Duodenal mucosa (tissue), 2 donors: ENCODE results near the gene EPGN.

Source experiments
- H3K27ac ChIP-seq: one replicate; pipeline ENCODE4 v1.7.0; 2013; ENCODE audit warnings: low read depth, low read length
- H3K27me3 ChIP-seq, 2 donors: one replicate each; pipeline ENCODE4 v1.7.0; 2013; ENCODE audit warnings: low read length in 2 of 2, control low read depth in 1 of 2; ENCODE audit not compliant: insufficient read depth in 2 of 2, control insufficient read depth in 1 of 2
- H3K36me3 ChIP-seq, 2 donors: one replicate each; pipeline ENCODE4 v1.7.0; 2013; ENCODE audit warnings: low read length in 2 of 2, control low read depth in 1 of 2; ENCODE audit not compliant: insufficient read depth in 2 of 2, control insufficient read depth in 1 of 2
- H3K4me1 ChIP-seq, 2 donors: one replicate each; pipeline ENCODE4 v1.7.0; 2013; ENCODE audit warnings: low read length in 2 of 2, control low read depth in 1 of 2; ENCODE audit not compliant: insufficient read depth in 2 of 2, control insufficient read depth in 1 of 2
- H3K4me3 ChIP-seq, 2 donors: one replicate each; pipeline ENCODE4 v1.7.0; 2013; ENCODE audit warnings: low read length in 2 of 2, low read depth in 1 of 2
- H3K9ac ChIP-seq, 2 donors: one replicate each; pipeline ENCODE4 v1.7.0; 2013; ENCODE audit warnings: low read length in 2 of 2, low read depth in 1 of 2
- H3K9me3 ChIP-seq, 2 donors: one replicate each; pipeline ENCODE4 v1.7.0; 2013; ENCODE audit warnings: low read length in 2 of 2, control low read depth in 1 of 2; ENCODE audit not compliant: control insufficient read depth in 1 of 2

The EPGN gene

DNA sequence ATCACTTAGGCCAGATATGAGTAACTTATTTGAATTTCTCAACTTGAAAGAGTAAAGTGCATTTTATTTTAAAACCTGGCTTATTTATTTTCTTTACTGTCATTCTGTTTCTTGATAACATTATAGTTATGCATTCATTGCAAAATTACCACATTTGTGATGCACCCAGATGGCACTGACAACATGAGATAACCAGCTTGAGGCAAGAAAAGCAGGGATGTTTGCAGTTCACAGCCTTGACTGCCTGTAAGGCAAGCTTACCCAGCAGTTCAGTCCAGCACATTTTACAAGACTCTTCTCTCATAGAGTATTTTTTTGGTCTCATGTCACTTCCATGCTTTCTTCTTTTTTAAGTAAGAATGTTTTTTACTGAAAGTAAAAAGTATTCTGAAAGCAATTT, 25.3 kb upstream of the EPGN start:
- H3K9ac ChIP-seq = no peak overlapping the region
- H3K4me3 ChIP-seq = no peak overlapping the region
- H3K27me3 ChIP-seq = no peaks in the 10 kb centered on the region

DNA sequence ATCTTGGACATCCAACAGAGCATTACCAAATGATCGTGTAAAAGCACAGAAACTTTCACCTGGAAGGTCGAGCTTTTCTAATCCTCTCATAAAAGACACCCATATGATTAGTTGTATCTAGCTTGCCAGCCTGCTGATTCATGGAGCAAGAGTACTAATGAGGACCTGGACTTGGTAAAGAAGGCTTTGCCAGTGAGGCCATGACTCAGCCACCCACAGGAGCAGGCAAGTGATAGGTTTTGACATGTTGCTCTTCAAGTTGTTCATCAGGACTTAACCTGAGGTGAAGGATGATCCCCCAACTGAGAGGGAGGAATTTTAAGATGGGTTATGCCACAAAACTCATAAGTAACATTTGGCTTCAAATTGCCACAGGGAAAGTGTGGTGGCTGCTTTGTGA, 24.7 kb upstream of the EPGN start:
- Histone ChIP-seq H3K27ac (no peak overlapping the region), H3K36me3 (no peaks in the 10 kb centered on the region), H3K9me3 (no peaks in the 10 kb centered on the region)

More for the DNA sequence above, 25.3 kb upstream of the EPGN start:
- no peaks in the 10 kb centered on the region for H3K9me3 ChIP-seq
- H3K36me3 ChIP-seq = no peaks in the 10 kb centered on the region
- no peaks in the 10 kb centered on the region for H3K4me1 ChIP-seq
- H3K27ac ChIP-seq = no peak overlapping the region

DNA sequence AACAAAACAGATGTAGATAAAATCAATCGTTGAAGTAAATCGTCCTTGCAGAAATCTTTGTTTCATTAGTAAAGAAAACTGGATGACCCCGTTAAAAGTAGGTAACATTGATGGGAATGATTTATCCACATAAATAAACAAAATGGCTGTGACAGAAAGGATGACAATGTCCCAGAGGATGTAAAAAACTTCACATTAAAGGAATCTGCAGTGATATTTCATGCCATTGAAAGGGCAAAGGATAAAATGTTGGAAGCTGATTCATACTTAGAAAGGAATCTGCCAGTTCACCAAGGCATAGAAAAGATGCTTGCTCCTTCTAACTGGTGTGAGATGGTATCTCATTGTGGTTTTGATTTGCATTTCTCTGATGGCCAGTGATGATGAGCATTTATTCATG, 24.2 kb upstream of the EPGN start:
- Histone ChIP-seq H3K27me3 (no peaks in the 10 kb centered on the region), H3K4me3 (no peak overlapping the region), H3K36me3 (no peaks in the 10 kb centered on the region), H3K27ac (no peak overlapping the region), H3K9me3 (no peaks in the 10 kb centered on the region), H3K4me1 (no peaks in the 10 kb centered on the region), H3K9ac (no peak overlapping the region)

More for the DNA sequence above, 24.7 kb upstream of the EPGN start:
- no peak overlapping the region for H3K9ac ChIP-seq
- H3K4me3 ChIP-seq = no peak overlapping the region
- H3K27me3 ChIP-seq = no peaks in the 10 kb centered on the region
- no peaks in the 10 kb centered on the region for H3K4me1 ChIP-seq

DNA sequence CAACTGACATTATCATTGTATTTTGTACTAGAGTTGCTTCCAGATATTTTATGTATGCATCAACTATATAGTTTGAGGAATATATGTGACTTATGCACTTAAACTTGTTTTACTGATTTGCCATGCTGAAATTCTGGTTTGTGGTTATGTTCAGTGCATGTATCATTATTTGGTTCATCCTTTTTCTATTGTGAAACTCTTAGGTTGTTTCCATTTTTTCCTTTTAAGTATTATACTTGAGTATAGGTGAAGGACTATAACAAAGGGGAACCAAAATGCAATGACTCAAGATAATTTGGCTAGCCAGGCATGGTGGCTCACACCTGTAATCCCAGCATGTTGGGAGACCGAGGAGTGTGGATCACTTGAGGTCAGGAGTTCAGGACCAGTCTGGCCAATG, 21.1 kb upstream of the EPGN start:
- Histone ChIP-seq H3K4me3 (no peak overlapping the region), H3K36me3 (no peaks in the 10 kb centered on the region), H3K4me1 (no peaks in the 10 kb centered on the region), H3K27ac (no peak overlapping the region), H3K27me3 (no peaks in the 10 kb centered on the region), H3K9ac (no peak overlapping the region), H3K9me3 (no peaks in the 10 kb centered on the region)

DNA sequence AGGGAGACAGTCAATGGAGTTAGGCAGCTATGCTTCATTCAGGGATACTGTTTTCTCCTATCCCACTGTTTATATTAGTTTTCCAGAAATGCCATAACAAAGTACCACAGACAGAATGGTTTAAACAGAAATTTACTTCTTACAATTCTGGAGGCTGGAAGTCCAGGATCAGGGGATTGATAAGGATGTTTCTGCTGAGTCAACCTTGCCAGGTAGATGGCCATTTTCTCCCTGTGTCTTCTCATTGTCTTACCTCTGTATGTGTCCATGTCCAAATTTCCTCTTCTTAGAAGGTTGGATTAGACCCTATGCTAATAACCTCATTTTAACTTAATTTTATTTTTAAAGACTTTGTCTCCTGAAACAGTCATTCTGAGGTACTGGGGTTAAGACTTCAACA, 20.5 kb upstream of the EPGN start:
- Histone ChIP-seq H3K27ac (no peak overlapping the region), H3K4me1 (no peaks in the 10 kb centered on the region), H3K4me3 (no peak overlapping the region), H3K9ac (no peak overlapping the region), H3K27me3 (no peaks in the 10 kb centered on the region), H3K9me3 (no peaks in the 10 kb centered on the region), H3K36me3 (no peaks in the 10 kb centered on the region)

DNA sequence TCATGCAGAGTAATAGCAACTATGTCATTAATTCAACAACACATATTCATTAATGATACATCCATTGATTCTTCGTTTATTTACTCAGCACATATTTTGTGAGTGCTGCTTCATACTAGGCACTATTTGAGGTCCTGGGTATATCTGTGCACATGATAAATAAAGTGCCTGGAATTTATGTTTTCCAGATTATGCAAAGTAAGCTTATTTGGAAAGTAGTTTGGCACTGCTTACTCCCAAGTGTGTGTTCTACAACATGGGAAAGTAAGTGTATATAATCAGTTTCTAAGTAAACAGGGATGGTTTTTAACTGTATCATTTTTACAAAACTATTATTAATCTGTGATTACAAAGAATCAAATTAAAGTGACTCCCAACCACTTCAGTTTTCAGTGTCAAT, 16.8 kb upstream of the EPGN start:
- Histone ChIP-seq H3K27me3 (no peaks in the 10 kb centered on the region), H3K4me3 (no peak overlapping the region), H3K36me3 (no peaks in the 10 kb centered on the region), H3K9me3 (no peaks in the 10 kb centered on the region), H3K9ac (no peak overlapping the region), H3K4me1 (no peaks in the 10 kb centered on the region), H3K27ac (no peak overlapping the region)

DNA sequence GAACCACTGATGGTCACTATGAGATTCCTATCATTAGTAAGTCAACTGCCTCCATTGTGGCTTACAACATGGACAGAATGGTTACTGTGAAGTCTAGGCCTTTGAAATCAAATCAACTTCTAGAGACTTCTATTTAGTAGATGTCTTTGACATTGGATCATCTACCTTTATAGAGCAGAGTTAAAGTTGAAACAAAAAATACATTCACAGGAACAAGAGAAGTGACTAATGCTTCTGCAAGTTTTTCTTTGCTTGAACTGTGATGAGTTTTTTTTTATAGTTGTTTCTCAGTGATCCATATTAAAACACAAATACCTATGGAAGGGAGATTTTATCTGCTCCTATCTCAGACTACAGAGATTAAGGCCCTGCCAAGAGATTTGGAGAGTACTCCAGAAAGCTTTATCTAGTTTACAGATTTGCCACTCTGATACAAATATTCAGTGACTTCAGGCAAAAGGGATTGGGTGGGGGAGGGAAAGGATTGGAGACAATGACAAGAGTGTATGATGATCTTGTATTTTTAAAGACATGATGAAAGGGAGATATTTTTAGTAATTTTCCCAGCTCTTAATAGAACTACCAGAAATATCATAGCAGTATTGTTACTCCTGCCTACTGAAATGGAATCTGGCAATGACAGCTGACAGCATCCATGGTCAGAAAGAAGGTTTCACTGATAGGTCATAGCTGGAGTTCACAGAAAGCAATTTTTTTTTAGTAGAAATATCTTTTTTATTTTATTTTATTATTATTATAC, 16.0 kb upstream of the EPGN start:
- Histone ChIP-seq H3K9me3 (no peaks in the 10 kb centered on the region), H3K27ac (no peak overlapping the region), H3K4me1 (no peaks in the 10 kb centered on the region), H3K36me3 (no peaks in the 10 kb centered on the region), H3K4me3 (no peak overlapping the region), H3K27me3 (no peaks in the 10 kb centered on the region), H3K9ac (no peak overlapping the region)

DNA sequence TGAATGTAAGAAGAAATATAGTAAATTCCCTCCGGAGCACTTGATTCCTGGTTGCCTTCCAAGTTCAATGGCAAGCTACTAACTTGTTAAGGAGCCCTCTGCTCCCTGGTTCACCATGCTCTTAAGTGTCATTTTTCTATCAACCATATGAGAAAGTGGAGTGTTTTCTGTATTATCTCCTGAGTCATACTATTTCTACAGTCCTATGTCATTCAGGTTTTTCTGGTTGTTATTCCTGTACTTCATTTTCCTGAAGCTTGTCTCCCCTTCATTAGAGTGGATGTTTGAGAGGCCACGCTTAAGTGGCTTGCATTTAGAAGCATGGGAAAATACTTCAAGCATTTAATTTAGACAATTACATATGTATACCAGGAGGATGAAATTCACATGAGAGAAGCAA, 14.7 kb upstream of the EPGN start:
- Histone ChIP-seq H3K27ac (no peak overlapping the region), H3K27me3 (no peaks in the 10 kb centered on the region), H3K4me3 (no peak overlapping the region), H3K9ac (no peak overlapping the region), H3K4me1 (no peaks in the 10 kb centered on the region), H3K36me3 (no peaks in the 10 kb centered on the region), H3K9me3 (no peaks in the 10 kb centered on the region)

DNA sequence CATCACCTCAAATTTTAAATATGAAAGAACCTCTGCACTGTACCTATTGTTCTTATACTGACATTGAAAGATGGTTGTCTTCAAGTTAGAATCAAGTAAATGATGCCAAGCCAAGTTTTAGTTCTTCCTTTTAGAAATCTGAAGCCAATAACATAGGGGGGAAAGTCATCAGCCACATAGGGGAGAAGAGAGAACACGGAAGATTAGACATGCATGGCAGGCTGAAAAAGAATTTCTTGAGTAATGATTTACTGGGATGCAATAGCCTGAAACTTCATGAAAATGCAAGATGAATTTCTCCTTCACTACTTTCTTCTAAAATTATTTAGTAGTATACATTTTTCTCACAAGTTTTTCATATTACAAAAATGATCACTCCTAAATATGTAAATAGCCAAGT, 13.6 kb upstream of the EPGN start:
- no peaks in the 10 kb centered on the region for H3K27me3 ChIP-seq
- H3K4me3 ChIP-seq = no peak overlapping the region

DNA sequence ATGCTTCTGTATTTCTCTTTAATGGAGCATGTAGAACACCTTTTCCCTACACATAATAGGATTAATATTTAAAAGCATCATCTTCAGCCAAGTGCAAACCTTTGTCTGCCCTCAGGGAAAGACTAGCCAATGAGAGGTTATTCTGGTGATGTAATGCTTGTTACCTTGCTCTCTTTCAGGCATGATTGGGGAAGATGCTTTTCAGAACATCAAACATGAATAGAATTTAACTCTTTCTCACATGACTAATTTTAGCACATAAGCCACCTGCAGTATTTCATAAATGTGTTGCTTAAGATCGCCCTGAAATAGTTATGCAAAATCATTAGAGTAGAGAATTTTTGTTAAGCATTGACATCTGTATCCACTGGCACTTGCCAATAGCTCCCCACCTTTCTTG, 10.7 kb upstream of the EPGN start:
- Histone ChIP-seq H3K27me3 (no peaks in the 10 kb centered on the region), H3K9ac (no peak overlapping the region), H3K4me1 (no peaks in the 10 kb centered on the region), H3K27ac (no peak overlapping the region), H3K36me3 (no peaks in the 10 kb centered on the region), H3K4me3 (no peak overlapping the region), H3K9me3 (no peaks in the 10 kb centered on the region)

More for the DNA sequence above, 13.6 kb upstream of the EPGN start:
- no peaks in the 10 kb centered on the region for H3K4me1 ChIP-seq
- H3K36me3 ChIP-seq = no peaks in the 10 kb centered on the region
- H3K9me3 ChIP-seq = no peaks in the 10 kb centered on the region
- H3K27ac ChIP-seq = no peak overlapping the region
- H3K9ac ChIP-seq = no peak overlapping the region
